ENCODE results near the gene NBL1. TPM values are rescaled to one million over a fixed set of nuclear protein-coding genes. Genes with fewer than 3 reads are reported as not detected.

NBL1 gene
- total and polyA plus RNA-seq, 2 experiments from 2014 or later: 6.1 to 10.6 TPM

- no peak overlapping the region for H2AFZ ChIP-seq
- Mint-ChIP-seq H3K27ac (no peak overlapping the region), H3K27me3 (ENCODE audit: insufficient read depth, low read depth, poor library complexity) (peaks cover 5% of the 10 kb centered on the region), H3K4me1 (peaks cover 14% of the 10 kb centered on the region), H3K36me3 (ENCODE audit: low read depth) (no peaks in the 10 kb centered on the region), H3K4me3 (no peak overlapping the region), H3K9me3 (no peaks in the 10 kb centered on the region; the same call in 2 of the 3 replicates)
- no peaks in the 10 kb centered on the region for H3K4me1 ChIP-seq (ENCODE audit: insufficient read depth)
- TF ChIP-seq POLR2AphosphoS5 (IDR thresholded peaks at IDR 0.05; ENCODE audit: low read depth) (no peak), CREB1 (CRISPR knock-in tag; IDR thresholded peaks at IDR 0.05; ENCODE audit: low read depth) (no peak), EZH2 (IDR thresholded peaks at IDR 0.05; ENCODE audit: low read depth, unreplicated experiment) (no peak), EZH2phosphoT487 (IDR thresholded peaks at IDR 0.05; ENCODE audit: unreplicated experiment) (no peak), STAT1 (IDR thresholded peaks at IDR 0.05; ENCODE audit: unreplicated experiment) (no peak), ZNF331 (CRISPR knock-in tag; IDR thresholded peaks at IDR 0.05; ENCODE audit: low read depth) (no peak), REST (IDR thresholded peaks at IDR 0.05; ENCODE audit: unreplicated experiment) (no peak), ZNF114 (CRISPR knock-in tag; IDR thresholded peaks at IDR 0.05) (no peak), NANOG (IDR thresholded peaks at IDR 0.05; ENCODE audit: borderline replicate concordance) (no peak), ZNF462 (CRISPR knock-in tag; IDR thresholded peaks at IDR 0.05) (no peak), JUNB (IDR thresholded peaks at IDR 0.05; ENCODE audit: unreplicated experiment) (no peak)
- TF ChIP-seq, protein P1, sequence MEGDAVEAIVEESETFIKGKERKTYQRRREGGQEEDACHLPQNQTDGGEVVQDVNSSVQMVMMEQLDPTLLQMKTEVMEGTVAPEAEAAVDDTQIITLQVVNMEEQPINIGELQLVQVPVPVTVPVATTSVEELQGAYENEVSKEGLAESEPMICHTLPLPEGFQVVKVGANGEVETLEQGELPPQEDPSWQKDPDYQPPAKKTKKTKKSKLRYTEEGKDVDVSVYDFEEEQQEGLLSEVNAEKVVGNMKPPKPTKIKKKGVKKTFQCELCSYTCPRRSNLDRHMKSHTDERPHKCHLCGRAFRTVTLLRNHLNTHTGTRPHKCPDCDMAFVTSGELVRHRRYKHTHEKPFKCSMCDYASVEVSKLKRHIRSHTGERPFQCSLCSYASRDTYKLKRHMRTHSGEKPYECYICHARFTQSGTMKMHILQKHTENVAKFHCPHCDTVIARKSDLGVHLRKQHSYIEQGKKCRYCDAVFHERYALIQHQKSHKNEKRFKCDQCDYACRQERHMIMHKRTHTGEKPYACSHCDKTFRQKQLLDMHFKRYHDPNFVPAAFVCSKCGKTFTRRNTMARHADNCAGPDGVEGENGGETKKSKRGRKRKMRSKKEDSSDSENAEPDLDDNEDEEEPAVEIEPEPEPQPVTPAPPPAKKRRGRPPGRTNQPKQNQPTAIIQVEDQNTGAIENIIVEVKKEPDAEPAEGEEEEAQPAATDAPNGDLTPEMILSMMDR (conservative IDR thresholded peaks at IDR 0.05; ENCODE audit: low read depth in 2 of 2): no peak
- TF ChIP-seq, protein P2, sequence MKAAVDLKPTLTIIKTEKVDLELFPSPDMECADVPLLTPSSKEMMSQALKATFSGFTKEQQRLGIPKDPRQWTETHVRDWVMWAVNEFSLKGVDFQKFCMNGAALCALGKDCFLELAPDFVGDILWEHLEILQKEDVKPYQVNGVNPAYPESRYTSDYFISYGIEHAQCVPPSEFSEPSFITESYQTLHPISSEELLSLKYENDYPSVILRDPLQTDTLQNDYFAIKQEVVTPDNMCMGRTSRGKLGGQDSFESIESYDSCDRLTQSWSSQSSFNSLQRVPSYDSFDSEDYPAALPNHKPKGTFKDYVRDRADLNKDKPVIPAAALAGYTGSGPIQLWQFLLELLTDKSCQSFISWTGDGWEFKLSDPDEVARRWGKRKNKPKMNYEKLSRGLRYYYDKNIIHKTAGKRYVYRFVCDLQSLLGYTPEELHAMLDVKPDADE (IDR thresholded peaks at IDR 0.05): no peak
- no peaks in the 10 kb centered on the region for H3K36me3 ChIP-seq (ENCODE audit: insufficient read depth)
- H3K27me3 ChIP-seq (ENCODE audit: insufficient read depth): no peaks in the 10 kb centered on the region
- H3K4me3 ChIP-seq: no peak overlapping the region
- no peaks in the 10 kb centered on the region for H3K9me2 ChIP-seq (ENCODE audit: insufficient read depth)
- DNase-seq (ENCODE audit: low spot score) (no peak), ATAC-seq (no peak)
- no peaks in the 10 kb centered on the region for H3K79me2 ChIP-seq (replicated peaks; ENCODE audit: insufficient read depth)
- H3K4me2 ChIP-seq: no peak overlapping the region
- H3F3A ChIP-seq (replicated peaks; ENCODE audit: low read depth): no peaks in the 10 kb centered on the region
- no peaks in the 10 kb centered on the region for H4K20me1 ChIP-seq (replicated peaks; ENCODE audit: insufficient read depth)
- no peak overlapping the region for H3K27ac ChIP-seq (ENCODE audit: low read depth)
Measured at GRCh38 chr1:19678931-19679453, 34.9 kb downstream of the NBL1 start.

Data from GM23338 (cell line).